Activated CD8-positive, alpha-beta memory T cell treated with anti-CD3 and anti-CD28 coated beads for 4 hours (primary cell): Measurements from ENCODE around the gene DEFB131B.
"Not testable (repeated sequence)": the region's sequence is repeated elsewhere in the genome, so short reads cannot be mapped to it uniquely, and the experiment has no call there.

Experiments used
- DNase-seq, 2 donors: peaks; one replicate each; pipeline ENCODE4 v3.0.0-alpha.2; 2020; ENCODE audit warnings: low read depth in 2 of 2

Gene DEFB131B

DNA sequence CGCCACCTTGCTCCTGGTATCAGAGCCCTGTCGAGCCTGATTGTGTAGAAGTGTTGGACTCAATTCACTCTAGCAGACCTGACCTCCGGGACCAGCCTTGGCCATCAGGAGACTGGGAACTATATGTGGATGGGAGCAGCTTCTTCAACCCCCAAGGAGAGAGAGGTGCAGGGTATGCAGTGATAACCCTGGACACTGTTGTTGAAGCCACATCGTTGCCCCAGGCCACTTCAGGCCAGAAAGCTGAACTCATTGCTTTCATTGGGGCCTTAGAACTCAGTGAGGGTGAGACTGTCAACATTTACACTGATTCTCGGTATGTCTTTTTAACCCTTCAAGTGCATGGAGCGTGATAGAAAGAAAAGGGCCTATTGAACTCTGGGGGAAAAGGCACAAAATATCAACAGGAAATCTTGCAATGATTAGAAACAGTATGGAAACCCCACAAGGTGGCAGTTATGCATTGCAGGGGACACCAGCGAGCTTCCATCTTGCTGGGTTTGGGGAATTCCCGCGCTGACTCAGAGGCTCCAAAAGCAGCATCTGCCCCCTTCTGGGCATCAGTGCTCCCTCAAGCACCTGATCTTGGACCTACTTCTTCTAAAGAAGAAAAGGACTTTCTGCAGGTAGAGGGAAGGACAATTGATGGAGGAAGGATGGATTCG is 33.2 kb downstream of the DEFB131B start:
- peak in 1 of 2 donors; percentile 45 for DNase-seq

DNA sequence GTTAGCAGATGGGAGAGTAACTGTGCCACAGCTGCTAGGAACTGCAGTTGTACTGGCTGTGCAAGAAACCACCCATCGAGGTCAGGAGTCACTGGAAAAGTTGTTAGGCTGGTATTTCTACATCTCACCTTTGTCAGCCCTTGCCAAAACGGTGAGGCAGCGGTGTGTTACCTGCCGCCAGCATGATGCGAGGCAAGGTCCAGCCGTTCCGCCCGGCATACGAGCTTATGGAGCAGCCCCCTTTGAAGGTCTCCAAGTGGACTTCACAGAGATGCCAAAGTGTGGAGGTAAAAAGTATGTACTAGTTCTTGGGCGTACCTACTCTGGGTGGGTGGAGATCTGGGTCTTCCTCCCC is 33.7 kb downstream of the DEFB131B start:
- DNase-seq, result not testable (repeated sequence)

DNA sequence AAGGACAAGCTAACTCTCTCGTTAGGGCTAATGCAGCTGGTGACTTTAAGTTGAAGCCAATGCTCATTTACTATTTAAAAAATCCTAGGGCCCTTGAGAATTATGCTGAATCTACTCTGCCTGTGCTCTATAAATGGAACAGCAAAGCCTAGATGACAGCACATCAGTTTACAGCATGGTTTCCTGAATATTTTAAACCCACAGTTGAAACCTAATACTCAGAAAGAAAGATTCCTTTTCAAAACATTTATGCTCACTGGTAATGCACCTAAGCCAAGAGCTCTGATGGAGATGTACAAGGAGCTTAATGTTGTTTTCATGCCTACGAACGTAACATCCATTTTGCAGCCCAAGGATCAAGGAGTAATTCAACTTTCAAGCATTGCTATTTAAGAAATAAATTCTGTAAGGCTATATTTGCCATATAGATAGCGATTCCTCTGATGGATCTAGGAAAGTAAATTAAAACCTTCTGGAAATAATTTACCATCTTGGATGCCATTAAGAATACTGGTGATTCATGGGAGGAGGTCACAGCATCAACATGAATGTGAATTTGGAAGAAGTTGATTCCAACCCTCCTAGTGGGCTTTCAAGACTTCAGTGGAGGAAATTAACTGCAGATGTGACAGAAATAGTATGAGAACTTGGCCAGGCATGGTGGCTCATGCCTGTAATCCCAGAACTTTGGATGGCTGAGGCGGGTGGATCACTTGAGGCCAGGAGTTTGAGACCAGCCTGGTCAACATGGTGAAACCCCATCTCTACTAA is 35.7 kb downstream of the DEFB131B start:
- DNase-seq, result no peak

DNA sequence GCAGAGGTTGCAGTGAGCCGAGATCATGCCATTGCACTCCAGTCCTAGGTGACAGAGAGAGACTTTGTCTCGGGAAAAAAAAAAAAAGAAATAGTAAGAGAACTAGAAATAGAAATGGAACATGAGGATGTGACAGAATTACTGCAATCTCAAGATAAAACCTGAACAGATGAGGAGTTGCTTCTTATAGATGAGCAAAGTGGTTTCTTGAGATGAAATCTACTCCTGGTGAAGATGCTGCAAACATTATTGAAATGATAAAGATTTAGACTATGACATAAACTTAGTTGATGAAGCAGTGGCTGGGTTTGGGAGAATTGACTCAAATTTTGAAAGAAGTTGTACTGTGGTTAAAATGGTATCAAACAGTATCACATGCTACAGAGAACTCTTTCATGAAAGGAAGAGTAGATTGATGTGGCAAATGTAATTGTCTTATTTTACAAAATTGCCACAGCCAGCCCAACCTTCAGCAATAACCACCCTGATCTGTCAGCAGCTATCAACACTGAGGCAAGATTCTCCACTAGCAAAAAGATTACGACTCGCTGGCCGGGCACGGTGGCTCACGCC is 36.5 kb downstream of the DEFB131B start:
- no peak for DNase-seq

DNA sequence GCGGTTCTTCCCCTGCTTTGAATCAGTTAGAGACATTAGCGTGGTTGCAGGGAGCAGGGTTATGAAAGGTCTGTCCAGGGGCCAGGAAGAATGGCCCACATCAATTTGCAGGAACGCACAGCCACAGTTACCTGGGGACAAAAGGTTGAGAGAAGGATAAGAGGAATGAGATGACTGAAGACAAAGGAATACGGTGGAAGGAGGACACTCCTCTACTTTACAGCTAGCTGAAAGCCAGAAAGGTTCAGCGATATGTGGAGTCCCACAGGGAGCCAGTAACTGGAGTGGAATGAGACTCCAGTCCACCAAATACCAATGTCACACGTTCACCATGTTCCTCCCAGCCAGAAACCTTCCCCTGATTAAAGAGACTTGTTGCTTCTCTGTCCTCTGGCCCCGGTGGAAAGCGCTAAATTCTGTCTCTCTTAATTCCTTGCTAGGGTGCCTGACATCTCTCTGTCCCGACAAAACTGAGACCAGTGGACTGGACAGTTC is 39.4 kb downstream of the DEFB131B start:
- DNase-seq, result no peak

DNA sequence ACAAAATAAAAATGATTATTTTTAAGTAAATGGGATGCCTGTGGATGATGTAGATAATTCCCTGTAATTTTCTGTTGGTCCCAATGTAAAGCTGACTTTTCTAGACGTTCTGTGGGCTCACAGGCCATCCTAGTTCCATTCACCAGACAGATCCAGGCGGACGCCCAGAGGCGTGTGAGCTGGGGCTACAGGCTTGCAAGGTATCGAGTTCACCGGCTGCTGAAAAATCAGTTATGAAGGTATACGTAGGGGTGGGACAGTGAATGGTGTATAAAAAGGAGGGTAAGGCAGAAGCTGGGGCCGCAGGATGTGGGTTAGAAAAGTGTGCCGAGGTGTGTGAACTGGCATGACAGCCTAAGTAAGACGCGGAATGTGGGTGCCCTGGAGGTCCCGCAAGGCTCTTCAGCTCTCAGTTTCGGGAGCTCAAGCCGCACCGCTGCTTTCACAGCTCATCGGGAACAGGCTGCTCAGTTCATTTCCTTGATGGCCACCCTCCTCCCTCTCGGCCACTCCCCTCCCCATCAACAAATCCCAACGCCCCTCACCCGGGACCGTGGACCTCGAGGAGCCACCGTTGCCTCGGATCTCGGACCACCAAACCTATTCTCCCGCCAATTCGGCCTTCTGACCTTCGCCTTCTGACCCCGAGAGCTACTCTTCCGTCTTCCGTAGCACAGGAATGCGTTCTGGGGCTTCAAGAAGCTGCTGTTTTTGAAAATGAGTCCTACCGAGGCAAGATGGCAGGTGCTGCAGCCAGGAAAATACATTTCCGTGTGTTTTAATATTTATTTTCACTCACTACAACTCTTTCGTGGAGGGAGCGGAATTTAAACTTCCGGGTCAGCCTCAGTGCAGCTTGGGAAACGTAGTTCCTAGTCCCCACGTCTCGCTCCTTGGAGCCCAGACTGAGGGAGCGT is 49.8 kb downstream of the DEFB131B start, which contains the start of gene XNDC1N:
Gene XNDC1N (minus strand): TSS at position 775 of the 917 bp plus-strand sequence. CDS start 5,241 bp downstream, outside the sequence.
- no peak for DNase-seq

DNA sequence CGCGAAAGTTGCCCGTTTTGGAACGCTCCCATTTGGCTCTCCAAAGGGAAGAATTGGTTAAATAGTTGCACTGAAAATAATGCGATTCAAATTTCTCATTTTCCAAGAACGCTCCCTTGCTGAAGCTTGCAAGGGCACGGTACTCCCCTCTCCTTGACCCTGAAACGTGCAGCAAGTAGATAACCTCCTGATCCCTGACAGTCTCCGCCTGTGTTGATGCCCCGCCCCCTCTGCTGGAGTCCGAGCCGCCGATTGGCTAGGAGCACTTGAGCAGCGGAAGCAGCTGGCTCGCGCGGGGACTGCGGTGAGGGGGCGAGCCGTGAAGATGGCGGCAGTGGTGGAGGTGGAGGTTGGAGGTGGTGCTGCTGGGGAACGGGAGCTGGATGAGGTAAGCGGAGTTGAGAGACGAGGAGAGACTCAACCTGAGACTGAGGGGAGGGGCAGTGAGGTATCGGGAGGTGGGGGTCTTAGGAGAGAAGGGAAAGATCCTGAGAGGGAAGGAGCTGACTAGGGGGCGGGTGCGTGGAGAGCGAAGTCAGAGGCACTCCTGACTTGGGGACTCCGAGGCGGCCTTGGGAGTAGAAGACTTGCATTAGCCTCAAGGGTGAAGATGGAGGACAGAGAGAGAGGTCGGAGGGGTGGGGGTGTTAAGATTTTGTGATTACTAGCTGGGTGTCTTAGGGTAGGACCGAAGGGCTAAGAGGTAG is 50.6 kb downstream of the DEFB131B start, which contains the start of gene RNF121:
Gene RNF121 (plus strand): TSS at position 310 of the 707 bp plus-strand sequence. CDS start 16 bp downstream, at position 326.
- peak; percentile 94 to 95 for DNase-seq

DNA sequence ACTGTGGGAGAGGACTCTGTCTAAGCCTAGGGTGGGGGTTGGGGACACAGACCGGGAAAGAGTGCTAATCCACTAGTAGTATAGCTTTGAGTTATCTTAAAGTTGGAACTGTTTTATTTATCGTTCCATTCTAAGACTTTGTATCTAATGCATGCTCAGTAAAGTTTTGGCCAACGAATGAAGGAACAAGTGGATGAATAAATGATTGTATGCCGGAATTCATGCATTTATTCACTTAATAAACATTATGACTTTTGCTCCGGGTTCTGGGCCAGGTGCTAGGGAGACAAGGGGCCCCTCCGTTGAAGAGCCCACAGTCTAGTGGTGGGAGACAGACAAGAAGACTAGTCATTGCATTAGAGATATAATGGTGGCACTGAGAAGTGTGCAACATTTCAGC is 51.2 kb downstream of the DEFB131B start:
- no peak for DNase-seq

DNA sequence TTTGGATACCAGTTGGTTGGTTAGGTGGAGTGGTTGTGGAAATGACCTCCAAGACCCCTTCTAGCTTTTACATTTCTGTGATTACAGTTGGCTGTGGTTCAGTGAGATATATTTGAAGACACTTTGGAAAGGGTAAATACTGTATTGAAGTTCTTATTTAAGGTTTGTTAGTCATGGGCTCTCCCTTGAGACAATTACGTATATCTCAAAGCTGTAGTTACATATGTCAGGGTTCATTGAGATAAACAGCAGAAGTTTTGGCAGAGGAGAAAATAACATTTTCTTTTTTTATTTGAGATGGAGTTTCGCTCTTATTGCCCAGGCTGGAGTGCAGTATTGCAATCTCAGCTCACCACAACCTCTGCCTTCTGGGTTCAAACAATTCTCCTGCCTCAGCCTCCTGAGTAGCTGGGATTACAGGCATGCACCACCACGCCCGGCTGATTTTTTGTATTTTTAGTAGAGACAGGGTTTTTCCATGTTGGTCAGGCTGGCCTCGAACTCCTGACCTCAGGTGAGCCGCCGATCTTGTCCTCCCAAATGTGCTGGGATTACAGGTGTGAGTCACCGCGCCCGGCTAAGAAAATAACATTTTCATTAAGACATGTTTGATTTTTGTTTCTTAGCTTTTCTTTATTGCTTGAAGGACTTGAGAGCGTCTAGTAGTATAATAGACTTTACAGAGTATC is 52.4 kb downstream of the DEFB131B start:
- no peak for DNase-seq

DNA sequence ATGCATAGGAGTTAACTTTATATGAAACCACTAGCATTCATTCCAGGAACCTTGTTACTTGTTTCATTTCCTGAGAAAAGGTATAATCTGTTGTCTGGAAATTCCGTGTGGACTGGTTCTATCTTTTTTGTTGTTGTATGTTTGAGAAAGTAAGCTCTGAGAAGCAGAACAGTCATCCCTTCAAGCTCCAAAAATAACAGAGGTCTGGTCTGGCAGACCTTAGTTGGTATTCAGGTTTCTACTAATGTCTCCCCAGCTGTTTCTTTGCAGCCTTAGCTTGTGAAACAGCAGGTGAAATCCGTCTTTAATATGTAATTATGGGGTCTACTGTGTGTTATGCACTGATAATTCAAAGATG is 53.0 kb downstream of the DEFB131B start:
- no peak for DNase-seq

DNA sequence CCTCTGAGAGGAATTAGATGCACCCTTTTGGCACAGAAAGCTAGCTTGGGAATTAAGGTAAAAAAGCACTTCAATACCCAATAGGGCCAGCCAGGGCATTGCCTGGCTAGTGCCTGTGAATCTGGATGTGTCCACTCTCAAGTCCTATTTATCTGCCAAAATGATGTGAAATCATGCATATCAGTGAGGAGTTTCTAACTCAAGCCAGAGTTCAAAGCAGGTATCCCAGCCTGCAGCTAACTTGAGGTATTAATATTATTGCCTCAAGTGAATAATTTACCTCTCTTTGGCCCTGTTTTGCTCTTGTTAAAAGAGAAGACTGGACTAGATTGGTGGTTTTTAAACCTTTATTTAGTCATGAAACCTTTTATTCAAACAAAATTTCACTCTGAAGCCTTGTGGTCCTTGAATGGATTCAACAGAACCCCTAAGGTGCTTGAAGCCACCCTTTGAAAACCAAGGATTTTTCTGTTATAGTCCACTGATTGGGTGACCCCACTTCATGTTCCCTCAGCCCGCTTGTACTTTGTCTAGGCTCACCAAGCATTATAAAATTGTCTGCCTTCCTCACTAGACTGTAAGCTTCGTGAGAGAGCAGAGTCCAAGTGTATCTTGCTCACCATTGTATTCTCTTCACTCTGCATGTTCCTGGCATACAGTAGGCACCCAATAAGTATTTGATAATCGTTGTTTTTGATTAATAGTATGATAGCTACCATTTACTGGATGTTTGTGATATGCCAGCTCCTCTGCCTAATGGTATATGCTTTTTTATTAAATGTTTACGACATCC is 55.1 kb downstream of the DEFB131B start:
- DNase-seq, result no peak
